CD14-positive monocyte (primary cell): Measurements from ENCODE around the gene ESPNL. TPM values are rescaled to one million over a fixed set of nuclear protein-coding genes. Genes with fewer than 3 reads are reported as not detected.

Experiments
- DNase-seq, 3 donors: peaks; one replicate each; pipeline ENCODE4 v3.0.0-alpha.2; 2011 to 2022
- H2AFZ ChIP-seq: 2 replicates; pipeline ENCODE4 v1.6.0; 2012; ENCODE audit warnings: mild to moderate bottlenecking, low read depth, low read length, inconsistent platforms; ENCODE audit not compliant: insufficient read depth, poor library complexity, severe bottlenecking
- H3K27ac ChIP-seq, 2 donors: 1 replicate in 1 of 2; 2 replicates in 1 of 2; pipeline ENCODE4 v1.5.1; 2012 to 2013; ENCODE audit warnings: low read length in 2 of 2, control low read depth in 1 of 2, inconsistent platforms in 1 of 2, low read depth in 1 of 2, mild to moderate bottlenecking in 1 of 2
- H3K27me3 ChIP-seq, 2 donors: one replicate each; pipeline versions ENCODE4 v1.6.0 to v1.6.1; 2011 to 2013; ENCODE audit warnings: low read length in 2 of 2; ENCODE audit not compliant: control insufficient read depth in 2 of 2, insufficient read depth in 2 of 2
- H3K36me3 ChIP-seq, 2 donors: replicated peaks in 1 of 2; 1 replicate in 1 of 2; 2 replicates in 1 of 2; pipeline versions ENCODE4 v1.5.1 to v1.6.1; 2012 to 2013; ENCODE audit warnings: low read length in 2 of 2, control low read depth in 1 of 2, inconsistent platforms in 1 of 2, mild to moderate bottlenecking in 1 of 2; ENCODE audit not compliant: insufficient read depth in 2 of 2, control insufficient read depth in 1 of 2
- H3K4me1 ChIP-seq, 2 donors: 1 replicate in 1 of 2; 2 replicates in 1 of 2; pipeline versions ENCODE4 v1.5.1 to v1.6.1; 2012 to 2013; ENCODE audit warnings: low read length in 2 of 2, control low read depth in 1 of 2, inconsistent platforms in 1 of 2, mild to moderate bottlenecking in 1 of 2, moderate library complexity in 1 of 2; ENCODE audit not compliant: insufficient read depth in 2 of 2, control insufficient read depth in 1 of 2
- H3K4me2 ChIP-seq: replicated peaks from 2 replicates; pipeline ENCODE3; 2012; ENCODE audit warnings: low read length, moderate library complexity, mild to moderate bottlenecking; ENCODE audit not compliant: poor library complexity, severe bottlenecking; ENCODE audit errors: extremely low read depth
- H3K4me3 ChIP-seq, 3 experiments: fragments of 200-600 bp in 1 of 3; sonication (generic) in 1 of 3; replicated peaks in 1 of 3; 1 replicate in 2 of 3; 2 replicates in 1 of 3; pipeline ENCODE4 v1.5.1; 2011 to 2013; ENCODE audit warnings: low read length in 3 of 3, mild to moderate bottlenecking in 3 of 3, control low read depth in 2 of 3, low read depth in 2 of 3, inconsistent platforms in 1 of 3, moderate library complexity in 1 of 3
- H3K79me2 ChIP-seq: 2 replicates; pipeline ENCODE4 v1.6.0; 2012; ENCODE audit warnings: mild to moderate bottlenecking, control low read depth, inconsistent platforms, low read length, moderate library complexity; ENCODE audit not compliant: insufficient read depth
- H3K9ac ChIP-seq: 2 replicates; pipeline ENCODE4 v1.6.0; 2017; ENCODE audit warnings: low read length, mild to moderate bottlenecking; ENCODE audit not compliant: insufficient read depth, poor library complexity, severe bottlenecking
- H3K9me3 ChIP-seq, 2 donors: replicated peaks in 1 of 2; 1 replicate in 1 of 2; 2 replicates in 1 of 2; pipeline versions ENCODE4 v1.5.1 to v1.6.1; 2012 to 2013; ENCODE audit warnings: low read length in 2 of 2, control low read depth in 1 of 2; ENCODE audit not compliant: control insufficient read depth in 1 of 2, insufficient read depth in 1 of 2
- H4K20me1 ChIP-seq: 2 replicates; pipeline ENCODE4 v1.6.0; 2012; ENCODE audit warnings: mild to moderate bottlenecking, low read length, control low read depth, moderate library complexity; ENCODE audit not compliant: insufficient read depth
- H3K27ac Mint-ChIP-seq, 7 donors: one replicate each; pipeline ENCODE4 v1.8.0; 2020; ENCODE audit warnings: mild to moderate bottlenecking in 7 of 7, mixed read lengths in 7 of 7, moderate library complexity in 6 of 7, inconsistent platforms in 2 of 7
- H3K27me3 Mint-ChIP-seq, 3 donors: one replicate each; pipeline ENCODE4 v1.8.0; 2021 to 2022; ENCODE audit warnings: low read depth in 3 of 3, mild to moderate bottlenecking in 3 of 3, mixed read lengths in 3 of 3, moderate library complexity in 3 of 3, inconsistent platforms in 1 of 3
- H3K36me3 Mint-ChIP-seq, 2 donors: one replicate each; pipeline ENCODE4 v1.8.0; 2020; ENCODE audit warnings: mixed read lengths in 2 of 2, inconsistent platforms in 1 of 2, mild to moderate bottlenecking in 1 of 2
- H3K4me1 Mint-ChIP-seq: one replicate; pipeline ENCODE4 v1.8.0; 2020; ENCODE audit warnings: mild to moderate bottlenecking, mixed read lengths
- H3K4me3 Mint-ChIP-seq, 2 donors: one replicate each; pipeline ENCODE4 v1.8.0; 2020; ENCODE audit warnings: mild to moderate bottlenecking in 2 of 2, mixed read lengths in 2 of 2, moderate library complexity in 1 of 2
- H3K9me3 Mint-ChIP-seq, 7 donors: one replicate each; pipeline ENCODE4 v1.8.0; 2020 to 2022; ENCODE audit warnings: mixed read lengths in 7 of 7, mild to moderate bottlenecking in 6 of 7, moderate library complexity in 6 of 7, inconsistent platforms in 2 of 7
- WGBS: methylation state at CpG from one replicate; pipeline ENCODE4 v1.1.5; 2013; ENCODE audit warnings: missing lambda C conversion rate; ENCODE audit not compliant: insufficient coverage; 5-methylcytosine and 5-hydroxymethylcytosine counted together
- intact Hi-C, 2 donors: fragments of 100-400 bp; cut with micrococcal nuclease; formaldehyde crosslinking; loops; one replicate each; pipeline versions ENCODE4 v1.15.0 to v1.15.1; 2023
- polyA plus RNA-seq, 3 donors: library from polyadenylated mRNA; depleted of rRNA in 1 of 3; unstranded in 2 of 3; stranded (reverse) in 1 of 3; fragments of 300-500 nt in 2 of 3; fragments of >200 nt in 1 of 3; fragmentation: Illumina TruSeq in 2 of 3; gene quantifications; 1 replicate in 2 of 3; 2 replicates in 1 of 3; pipeline ENCODE4 v1.2.3, GENCODE V29; 2012 to 2021
- TF ChIP-seq, protein P1 (sequence below): fragments of 200-600 bp; IDR thresholded peaks from one replicate; pipeline ENCODE4 v1.8.0; 2022; ENCODE audit warnings: antibody characterized with exemption, mild to moderate bottlenecking

Gene ESPNL
- polyA plus RNA-seq, 3 donors, result not detected

- Histone ChIP-seq H3K4me2 (no peak overlapping the region), H3K4me1 (peaks cover 0 to 3% of the 10 kb centered on the region in 2 donors), H2AFZ (no peak overlapping the region), H3K27ac (no peak overlapping the region), H4K20me1 (no peaks in the 10 kb centered on the region), H3K36me3 (no peaks in the 10 kb centered on the region), H3K9ac (no peak overlapping the region), H3K4me3 (no peak overlapping the region), H3K27me3 (no peaks in the 10 kb centered on the region), H3K79me2 (no peaks in the 10 kb centered on the region), H3K9me3 (no peaks in the 10 kb centered on the region)
- TF ChIP-seq, protein P1, sequence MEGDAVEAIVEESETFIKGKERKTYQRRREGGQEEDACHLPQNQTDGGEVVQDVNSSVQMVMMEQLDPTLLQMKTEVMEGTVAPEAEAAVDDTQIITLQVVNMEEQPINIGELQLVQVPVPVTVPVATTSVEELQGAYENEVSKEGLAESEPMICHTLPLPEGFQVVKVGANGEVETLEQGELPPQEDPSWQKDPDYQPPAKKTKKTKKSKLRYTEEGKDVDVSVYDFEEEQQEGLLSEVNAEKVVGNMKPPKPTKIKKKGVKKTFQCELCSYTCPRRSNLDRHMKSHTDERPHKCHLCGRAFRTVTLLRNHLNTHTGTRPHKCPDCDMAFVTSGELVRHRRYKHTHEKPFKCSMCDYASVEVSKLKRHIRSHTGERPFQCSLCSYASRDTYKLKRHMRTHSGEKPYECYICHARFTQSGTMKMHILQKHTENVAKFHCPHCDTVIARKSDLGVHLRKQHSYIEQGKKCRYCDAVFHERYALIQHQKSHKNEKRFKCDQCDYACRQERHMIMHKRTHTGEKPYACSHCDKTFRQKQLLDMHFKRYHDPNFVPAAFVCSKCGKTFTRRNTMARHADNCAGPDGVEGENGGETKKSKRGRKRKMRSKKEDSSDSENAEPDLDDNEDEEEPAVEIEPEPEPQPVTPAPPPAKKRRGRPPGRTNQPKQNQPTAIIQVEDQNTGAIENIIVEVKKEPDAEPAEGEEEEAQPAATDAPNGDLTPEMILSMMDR, result no peak
- DNase-seq, result no peak
- Mint-ChIP-seq H3K9me3 (no peaks in the 10 kb centered on the region), H3K27ac (no peak overlapping the region), H3K4me1 (no peaks in the 10 kb centered on the region), H3K27me3 (peaks cover 0 to 2% (median 1%) of the 10 kb centered on the region in 3 donors), H3K4me3 (no peak overlapping the region), H3K36me3 (no peaks in the 10 kb centered on the region)
- intact Hi-C loops, result no loop called here
- 96% methylated on average over 2 of the region's 2 CpGs for WGBS
These were observed 26.2 kb downstream of the ESPNL start for GRCh38 chr2:238126338-238126737.

- H2AFZ ChIP-seq, result peak overlapping the region; percentile 47
- WGBS, result 95% methylated on average over 2 of the region's 2 CpGs
- no peak overlapping the region for H3K27ac ChIP-seq
- Mint-ChIP-seq H3K9me3 (no peaks in the 10 kb centered on the region), H3K4me1 (no peaks in the 10 kb centered on the region), H3K4me3 (no peak overlapping the region), H3K27me3 (peaks cover 0 to 2% (median 1%) of the 10 kb centered on the region in 3 donors), H3K27ac (no peak overlapping the region), H3K36me3 (no peaks in the 10 kb centered on the region)
- intact Hi-C loops, result no loop called here
- H3K27me3 ChIP-seq, result no peaks in the 10 kb centered on the region
- no peak overlapping the region for H3K4me3 ChIP-seq
- no peak overlapping the region for H3K9ac ChIP-seq
- no peaks in the 10 kb centered on the region for H3K36me3 ChIP-seq
- TF ChIP-seq, protein P1, result no peak
- no peaks in the 10 kb centered on the region for H3K9me3 ChIP-seq
- no peaks in the 10 kb centered on the region for H3K79me2 ChIP-seq
- H3K4me2 ChIP-seq, result no peak overlapping the region
- no peaks in the 10 kb centered on the region for H4K20me1 ChIP-seq
- no peak for DNase-seq
- H3K4me1 ChIP-seq, result peaks cover 0 to 3% of the 10 kb centered on the region in 2 donors
These were observed 26.6 kb downstream of the ESPNL start for GRCh38 chr2:238126775-238127164.
